Parathyroid adenoma (tissue), 2 donors: ENCODE data around the gene SLC25A15.

Experiments used
- H2AFZ ChIP-seq: fragments of 300-600 bp; sonication (generic); one replicate; pipeline ENCODE4 v1.7.0; 2017; ENCODE audit warnings: antibody characterized with exemption, mild to moderate bottlenecking
- H3K27ac ChIP-seq: fragments of 300-600 bp; sonication (generic); one replicate; pipeline ENCODE4 v1.7.0; 2017
- H3K27me3 ChIP-seq: fragments of 300-600 bp; sonication (generic); one replicate; pipeline ENCODE4 v1.7.0; 2017; ENCODE audit warnings: low read length; ENCODE audit not compliant: control insufficient read depth, insufficient read depth
- H3K36me3 ChIP-seq: fragments of 300-600 bp; sonication (generic); one replicate; pipeline ENCODE4 v1.7.0; 2017; ENCODE audit warnings: low read length; ENCODE audit not compliant: control insufficient read depth, insufficient read depth
- H3K4me1 ChIP-seq: fragments of 300-600 bp; sonication (generic); one replicate; pipeline ENCODE4 v1.7.0; 2017; ENCODE audit warnings: control low read depth
- H3K4me2 ChIP-seq: fragments of 300-600 bp; sonication (generic); one replicate; pipeline ENCODE4 v1.7.0; 2017; ENCODE audit warnings: low read length
- H3K4me3 ChIP-seq: fragments of 300-600 bp; sonication (generic); one replicate; pipeline ENCODE4 v1.7.0; 2017; ENCODE audit warnings: low read depth, low read length
- H3K79me2 ChIP-seq: fragments of 300-600 bp; sonication (generic); one replicate; pipeline ENCODE4 v1.7.0; 2017; ENCODE audit warnings: control low read depth
- H3K9ac ChIP-seq: fragments of 300-600 bp; sonication (generic); one replicate; pipeline ENCODE4 v1.7.0; 2017; ENCODE audit warnings: mild to moderate bottlenecking
- H3K9me3 ChIP-seq: fragments of 300-600 bp; sonication (generic); one replicate; pipeline ENCODE4 v1.7.0; 2017; ENCODE audit warnings: low read length; ENCODE audit not compliant: control insufficient read depth
- TF ChIP-seq, protein P1 (sequence below): fragments of 300-600 bp; sonication (generic); IDR thresholded peaks from one replicate; pipeline ENCODE4 v1.7.0; 2017; ENCODE audit warnings: antibody characterized with exemption, mild to moderate bottlenecking
- donor health status: primary hyperparathyroidism.

SLC25A15 gene

GRCh38 chr13:40809471-40809870 is 20.1 kb downstream of the SLC25A15 start:
- H2AFZ ChIP-seq, result no peak overlapping the region
- no peaks in the 10 kb centered on the region for H3K79me2 ChIP-seq
- H3K4me1 ChIP-seq, result no peaks in the 10 kb centered on the region
- no peak overlapping the region for H3K9ac ChIP-seq
- TF ChIP-seq, protein P1, sequence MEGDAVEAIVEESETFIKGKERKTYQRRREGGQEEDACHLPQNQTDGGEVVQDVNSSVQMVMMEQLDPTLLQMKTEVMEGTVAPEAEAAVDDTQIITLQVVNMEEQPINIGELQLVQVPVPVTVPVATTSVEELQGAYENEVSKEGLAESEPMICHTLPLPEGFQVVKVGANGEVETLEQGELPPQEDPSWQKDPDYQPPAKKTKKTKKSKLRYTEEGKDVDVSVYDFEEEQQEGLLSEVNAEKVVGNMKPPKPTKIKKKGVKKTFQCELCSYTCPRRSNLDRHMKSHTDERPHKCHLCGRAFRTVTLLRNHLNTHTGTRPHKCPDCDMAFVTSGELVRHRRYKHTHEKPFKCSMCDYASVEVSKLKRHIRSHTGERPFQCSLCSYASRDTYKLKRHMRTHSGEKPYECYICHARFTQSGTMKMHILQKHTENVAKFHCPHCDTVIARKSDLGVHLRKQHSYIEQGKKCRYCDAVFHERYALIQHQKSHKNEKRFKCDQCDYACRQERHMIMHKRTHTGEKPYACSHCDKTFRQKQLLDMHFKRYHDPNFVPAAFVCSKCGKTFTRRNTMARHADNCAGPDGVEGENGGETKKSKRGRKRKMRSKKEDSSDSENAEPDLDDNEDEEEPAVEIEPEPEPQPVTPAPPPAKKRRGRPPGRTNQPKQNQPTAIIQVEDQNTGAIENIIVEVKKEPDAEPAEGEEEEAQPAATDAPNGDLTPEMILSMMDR, result no peak
- no peak overlapping the region for H3K4me2 ChIP-seq
- H3K36me3 ChIP-seq, result no peaks in the 10 kb centered on the region
- H3K4me3 ChIP-seq, result no peak overlapping the region
- H3K9me3 ChIP-seq, result no peaks in the 10 kb centered on the region
- no peaks in the 10 kb centered on the region for H3K27me3 ChIP-seq
- no peak overlapping the region for H3K27ac ChIP-seq

DNA sequence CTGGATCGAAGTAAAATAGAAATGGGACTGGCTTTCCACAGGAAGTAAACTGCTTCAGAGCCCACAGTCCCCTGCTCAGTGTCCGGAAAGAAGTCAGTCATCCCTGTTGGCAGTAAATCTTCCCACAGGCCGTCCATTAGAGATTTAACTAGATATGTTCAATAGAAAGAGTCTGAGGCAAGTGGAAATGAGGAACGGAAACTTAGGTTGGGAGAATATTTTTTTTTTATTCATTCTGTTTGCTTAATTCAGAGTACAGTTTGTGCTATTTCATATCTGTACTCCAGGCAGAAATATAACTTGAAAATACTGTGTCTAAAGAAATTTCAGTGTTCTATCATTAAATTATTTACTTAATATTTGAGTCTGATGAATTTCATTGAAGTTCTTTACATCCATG is 22.7 kb downstream of the SLC25A15 start:
- Histone ChIP-seq H3K4me3 (no peak overlapping the region), H3K4me2 (no peak overlapping the region), H3K27me3 (no peaks in the 10 kb centered on the region), H3K36me3 (no peaks in the 10 kb centered on the region), H3K9ac (no peak overlapping the region), H3K4me1 (no peaks in the 10 kb centered on the region), H3K9me3 (no peaks in the 10 kb centered on the region), H3K27ac (no peak overlapping the region), H2AFZ (no peak overlapping the region), H3K79me2 (no peaks in the 10 kb centered on the region)
- TF ChIP-seq, protein P1, result no peak

DNA sequence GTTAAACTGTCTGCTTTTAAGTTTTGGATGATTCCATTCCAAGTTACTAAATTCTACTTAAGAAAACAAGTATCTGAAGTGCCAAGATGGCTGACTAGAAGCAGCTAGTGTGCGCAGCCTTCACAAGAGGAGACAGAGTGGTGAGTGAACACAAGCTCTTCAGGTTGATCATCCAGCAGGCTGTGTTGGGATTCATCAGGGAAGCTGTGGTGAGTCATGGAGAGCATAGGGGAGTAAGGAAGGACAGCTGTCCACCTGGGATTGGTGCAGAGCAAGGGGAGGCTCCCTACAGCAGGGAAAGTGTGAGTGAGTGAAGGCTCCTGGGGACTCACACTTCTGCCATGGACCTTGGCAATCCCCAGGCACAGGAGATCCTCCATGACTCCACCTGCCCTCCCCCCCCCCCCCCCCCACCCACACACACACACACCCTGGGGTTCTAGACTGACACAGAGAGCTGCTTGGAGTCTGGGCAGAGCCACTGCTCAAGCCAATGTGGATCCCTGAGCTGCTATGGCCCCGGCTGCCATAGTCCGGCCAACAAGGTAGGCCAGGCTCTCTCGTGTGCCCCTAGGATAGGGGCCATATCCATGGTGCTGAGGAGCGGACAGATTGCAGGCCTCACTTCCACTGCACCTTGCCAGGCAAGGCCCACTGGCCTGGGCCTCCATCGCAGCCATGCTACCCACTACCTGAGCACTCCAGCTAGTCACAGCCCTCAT is 23.5 kb downstream of the SLC25A15 start:
- Histone ChIP-seq H3K79me2 (no peaks in the 10 kb centered on the region), H3K27me3 (no peaks in the 10 kb centered on the region), H3K9me3 (no peaks in the 10 kb centered on the region), H3K4me3 (no peak overlapping the region), H3K4me2 (no peak overlapping the region), H3K27ac (no peak overlapping the region), H3K36me3 (no peaks in the 10 kb centered on the region), H3K4me1 (no peaks in the 10 kb centered on the region), H2AFZ (no peak overlapping the region), H3K9ac (no peak overlapping the region)
- TF ChIP-seq, protein P1, result no peak

DNA sequence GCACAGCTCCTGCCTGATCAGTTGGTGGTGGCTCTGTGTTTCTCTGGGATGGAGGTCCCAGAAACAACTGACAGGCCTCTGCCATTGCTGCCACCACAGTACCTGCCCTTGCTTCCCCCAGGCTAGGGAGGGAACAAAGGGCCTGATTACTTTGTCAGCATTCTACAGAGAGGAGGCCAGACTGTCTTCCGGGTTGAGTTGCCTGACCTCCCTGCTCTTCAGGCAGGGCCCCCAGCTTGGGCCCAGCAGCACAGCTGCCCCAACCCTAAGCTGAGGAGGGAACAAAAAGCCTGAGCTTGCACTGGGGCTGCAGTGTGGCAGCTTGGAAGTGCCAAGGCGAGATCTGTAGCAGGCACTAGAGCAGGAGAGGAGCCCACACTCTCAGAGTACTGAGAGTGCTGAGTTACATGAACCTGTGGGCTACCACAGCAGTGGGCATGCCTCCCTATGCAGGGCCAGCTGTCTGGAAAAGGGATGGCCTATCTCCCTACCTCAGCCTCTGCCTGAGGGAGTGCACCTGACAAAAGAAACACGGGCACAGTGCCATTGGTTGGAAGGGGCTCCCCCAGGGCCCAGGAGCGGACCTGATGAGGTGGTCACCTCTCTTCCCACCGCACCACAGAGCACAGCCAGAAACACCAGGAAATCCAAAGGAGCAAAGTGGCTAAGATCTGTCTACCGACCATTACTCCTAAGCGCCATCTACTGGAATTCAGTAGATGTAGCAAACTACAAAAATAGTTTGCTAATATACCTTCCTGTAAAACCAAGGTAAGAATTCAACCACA is 24.4 kb downstream of the SLC25A15 start:
- no peaks in the 10 kb centered on the region for H3K9me3 ChIP-seq
- H3K4me1 ChIP-seq, result no peaks in the 10 kb centered on the region
- no peak overlapping the region for H3K4me2 ChIP-seq
- TF ChIP-seq, protein P1, result peak; percentile 32
- H3K36me3 ChIP-seq, result no peaks in the 10 kb centered on the region
- H3K27ac ChIP-seq, result no peak overlapping the region
- no peak overlapping the region for H3K9ac ChIP-seq
- no peak overlapping the region for H3K4me3 ChIP-seq
- no peaks in the 10 kb centered on the region for H3K27me3 ChIP-seq
- no peaks in the 10 kb centered on the region for H3K79me2 ChIP-seq
- H2AFZ ChIP-seq, result peak overlapping the region; percentile 17
